K562 (cell line): ENCODE measurements around the gene EFR3B. TPM values are rescaled to one million over a fixed set of nuclear protein-coding genes. Genes with fewer than 3 reads are reported as not detected.

ENCODE experiments used
- ATAC-seq: fragments of 200-7000 bp; cut with Tn5 transposase; 3 replicates; pipeline ENCODE4 v1.9.1; 2020; ENCODE audit warnings: moderate library complexity
- BruUV-seq: library from RNA; stranded (reverse); fragments of 400-500 nt; replicated peaks from 2 replicates; lab custom pipeline; 2021; lab: Mats Ljungman, UMichigan
- CTCF ChIA-PET: fragments of 300-600 bp; formaldehyde crosslinking; extraction: SDS; loops from one replicate; lab custom pipeline; 2021; ENCODE audit warnings: low intra/inter-chr PET ratio; lab: Yijun Ruan, JAX
- POLR2A ChIA-PET: fragments of 300-600, 350-650 bp; sonication (Branson Sonifier 250); formaldehyde crosslinking; extraction: SDS; loops from one replicate; lab custom pipeline; 2021; ENCODE audit warnings: antibody characterized with exemption, inconsistent platforms; lab: Yijun Ruan, JAX
- DNase-seq, 4 experiments: peaks; one replicate each; pipeline versions ENCODE4 v3.0.0 to v3.0.0-alpha.2; 2011 to 2018; ENCODE audit warnings: low spot score in 3 of 4, mixed read lengths in 3 of 4; ENCODE audit errors: extremely low read depth in 1 of 4
- FAIRE-seq: peaks from 2 replicates; lab custom pipeline; 2011; peaks lifted over from hg19 to GRCh38; lab: Jason Lieb, UNC
- H2AFZ ChIP-seq: 2 replicates; pipeline ENCODE4 v1.6.0; 2011; ENCODE audit warnings: low read depth, low read length, control low read depth, inconsistent platforms
- H3K27ac ChIP-seq: fragments of 200-600 bp; 3 replicates; pipeline ENCODE4 v1.8.0; 2011; ENCODE audit warnings: low read depth, mild to moderate bottlenecking, control low read depth, inconsistent platforms, low read length, moderate library complexity, mixed read lengths; ENCODE audit errors: extremely low read depth
- H3K27me3 ChIP-seq, 2 experiments: fragments of 300-600 bp in 1 of 2; 2 replicates in 1 of 2; 3 replicates in 1 of 2; pipeline versions ENCODE4 v1.6.0 to v1.8.0; 2011; ENCODE audit warnings: inconsistent platforms in 2 of 2, low read length in 2 of 2, mild to moderate bottlenecking in 1 of 2, mixed read lengths in 1 of 2, moderate library complexity in 1 of 2; ENCODE audit not compliant: control insufficient read depth in 2 of 2, insufficient read depth in 2 of 2
- H3K36me3 ChIP-seq: fragments of 300-600 bp; 3 replicates; pipeline ENCODE4 v1.8.0; 2011; ENCODE audit warnings: mild to moderate bottlenecking, low read length, inconsistent platforms; ENCODE audit not compliant: control insufficient read depth, insufficient read depth
- H3K4me1 ChIP-seq, 2 experiments: fragments of 200-600 bp in 1 of 2; replicated peaks in 1 of 2; 2 replicates in 1 of 2; 3 replicates in 1 of 2; pipeline versions ENCODE4 v1.5.1 to v1.8.0; 2011; ENCODE audit warnings: inconsistent platforms in 2 of 2, low read length in 2 of 2, mild to moderate bottlenecking in 1 of 2, mixed read lengths in 1 of 2, moderate library complexity in 1 of 2; ENCODE audit not compliant: control insufficient read depth in 2 of 2, insufficient read depth in 2 of 2
- H3K4me2 ChIP-seq: 2 replicates; pipeline ENCODE4 v1.6.1; 2011; ENCODE audit warnings: low read length, control low read depth, inconsistent platforms, mixed read lengths; ENCODE audit not compliant: insufficient read depth
- H3K4me3 ChIP-seq: fragments of 200-600 bp; sonication (generic), shearing (Covaris generic); 2 replicates; pipeline ENCODE4 v1.5.1; 2016; ENCODE audit warnings: control low read depth, inconsistent platforms
- H3K79me2 ChIP-seq: fragments of 200-600 bp; 3 replicates; pipeline ENCODE4 v1.8.0; 2011; ENCODE audit warnings: low read length, inconsistent platforms; ENCODE audit not compliant: control insufficient read depth, insufficient read depth
- H3K9ac ChIP-seq, 2 experiments: 2 replicates each; pipeline versions ENCODE4 v1.6.0 to v1.6.1; 2011; ENCODE audit warnings: low read depth in 2 of 2, low read length in 2 of 2, control low read depth in 1 of 2, inconsistent platforms in 1 of 2, mild to moderate bottlenecking in 1 of 2, mixed read lengths in 1 of 2; ENCODE audit not compliant: insufficient read depth in 1 of 2
- H3K9me1 ChIP-seq: one replicate; pipeline ENCODE4 v1.6.0; 2011; ENCODE audit warnings: inconsistent platforms, mild to moderate bottlenecking, low read length, moderate library complexity; ENCODE audit not compliant: control insufficient read depth, insufficient read depth
- H3K9me3 ChIP-seq: replicated peaks from 2 replicates; pipeline ENCODE4 v1.5.1; 2011; ENCODE audit warnings: low read depth, low read length, inconsistent platforms; ENCODE audit not compliant: control insufficient read depth, insufficient read depth
- H4K20me1 ChIP-seq: replicated peaks from 2 replicates; pipeline ENCODE4 v1.6.1; 2011; ENCODE audit warnings: low read length, inconsistent platforms, mixed read lengths; ENCODE audit not compliant: control insufficient read depth, insufficient read depth
- E2F5 ChIP-seq: sonication (generic); formaldehyde crosslinking; IDR thresholded peaks from 2 replicates; pipeline ENCODE4 v1.8.0; 2022; ENCODE audit warnings: mild to moderate bottlenecking, missing genetic modification reagents
- JUN ChIP-seq, 2 experiments: sonication (generic) in 1 of 2; formaldehyde crosslinking in 1 of 2; IDR thresholded peaks; 2 replicates each; pipeline versions ENCODE4 v1.6.1 to v1.8.0; 2012 to 2022; ENCODE audit warnings: borderline replicate concordance in 2 of 2, mild to moderate bottlenecking in 2 of 2, improper control_type of control experiment in 1 of 2, low read depth in 1 of 2, low read length in 1 of 2, missing genetic modification reagents in 1 of 2
- ZNF561 ChIP-seq: fragments of 450-650 bp; formaldehyde crosslinking; conservative IDR thresholded peaks from 2 replicates; pipeline ENCODE4 v1.4.0; 2020; ENCODE audit warnings: mild to moderate bottlenecking, moderate library complexity
- ZNF584 ChIP-seq: fragments of 200-800 bp; sonication (Bioruptor generic); IDR thresholded peaks from 2 replicates; pipeline ENCODE4 v1.6.1; 2016; ENCODE audit warnings: low read depth, mild to moderate bottlenecking, missing genetic modification characterization, missing compliant biosample characterization
- WGBS: fragments of 100-300 bp; shearing (Covaris generic); methylation state at CpG from one replicate; pipeline ENCODE4 v1.1.6; 2016; ENCODE audit warnings: low coverage, mixed read lengths; ENCODE audit not compliant: insufficient coverage; ENCODE audit errors: missing lambda C conversion rate; 5-methylcytosine and 5-hydroxymethylcytosine counted together
- in situ Hi-C: fragments of 300-500 bp; cut with MboI; formaldehyde crosslinking; loops from 4 replicates; pipeline ENCODE4 v1.15.0; 2018; ENCODE audit warnings: inconsistent platforms, mixed read lengths
- intact Hi-C: fragments of 100-400 bp; cut with micrococcal nuclease; formaldehyde crosslinking; loops from 2 replicates; pipeline ENCODE4 v1.14.2; 2022
- polyA plus RNA-seq, 8 experiments: library from polyadenylated mRNA; depleted of rRNA in 4 of 8; stranded (reverse) in 5 of 8; unstranded in 3 of 8; fragments of >200 nt; fragmentation: Nextera tagmentation in 2 of 8; fragmentation: Illumina TruSeq in 1 of 8; extraction: Ambion mirVana in 2 of 8; extraction: Trizol in 1 of 8; gene quantifications; 2 replicates each; pipeline versions ENCODE4 v1.2.1 to v1.2.3, GENCODE V29; 2011 to 2014; ENCODE audit warnings: inconsistent platforms in 1 of 8, missing spikeins in 1 of 8
- total RNA-seq, 7 experiments: library from RNA; depleted of rRNA in 6 of 7; stranded (reverse); fragments of >200 nt in 6 of 7; fragmentation: Illumina TruSeq in 2 of 7; extraction: Trizol in 2 of 7; gene quantifications; 2 replicates each; pipeline versions ENCODE4 v1.2.1 to v1.2.3, GENCODE V29; 2011 to 2021; ENCODE audit warnings: low replicate concordance in 1 of 7

Gene EFR3B
- total and polyA plus RNA-seq, 9 of the 15 experiments (the other 6 are each of a cell fraction or from before 2014, with no cell fraction given): not detected

- WGBS: 0% methylated on average over 2 of the region's 2 CpGs
- intact Hi-C loops: loop anchor here (10.0 kb wide), 1 partner anchor 206 kb away; no protein-coding TSS in a partner anchor
- H3K9me3 ChIP-seq: no peaks in the 10 kb centered on the region
- peaks cover 0 to 5% of the 10 kb centered on the region in 2 experiments; a peak in 2 of 5 replicates for H3K4me1 ChIP-seq
- H3K79me2 ChIP-seq: no peaks in the 10 kb centered on the region
- POLR2A ChIA-PET: interaction anchor here (0.5 to 1.0 kb wide), 3 partner anchors 16 to 74 kb away, joined by 3 to 4 read pairs (median 4); no protein-coding TSS in a partner anchor
- ATAC-seq (no peak), DNase-seq (no peak)
- in situ Hi-C loops: no loop called here
- H3K27me3 ChIP-seq: peaks cover 34 to 62% of the 10 kb centered on the region in 2 experiments
- H3K9me1 ChIP-seq: no peaks in the 10 kb centered on the region
- H3K4me3 ChIP-seq: no peak overlapping the region
- BruUV-seq: no TSS peak
- TF ChIP-seq E2F5 (CRISPR knock-in tag): no peak
- TF ChIP-seq ZNF561: no peak
- no peak for TF ChIP-seq JUN (IDR thresholded peaks at IDR 0.05; ENCODE audit: borderline replicate concordance, low read depth, low read length)
- TF ChIP-seq JUN (CRISPR knock-in tag; IDR thresholded peaks at IDR 0.05; ENCODE audit: borderline replicate concordance): no peak
- TF ChIP-seq ZNF584 (CRISPR knock-in tag): no peak
- TF ChIP-seq, all 486 proteins: peak for 0
- no peak overlapping the region for H3K4me2 ChIP-seq
- CTCF ChIA-PET: no interaction called here
- peaks cover 4% of the 10 kb centered on the region; the same call in 1 of the 2 replicates for H4K20me1 ChIP-seq
- no peaks in the 10 kb centered on the region for H3K36me3 ChIP-seq
- no peak overlapping the region for H2AFZ ChIP-seq
- H3K27ac ChIP-seq: no peak overlapping the region
- no peak overlapping the region for H3K9ac ChIP-seq
- no peak for FAIRE-seq
Measured at GRCh38 chr2:25169073-25169470, 127.2 kb downstream of the EFR3B start.
